CD4-positive, alpha-beta T cell treated with Interleukin-12 subunit alpha and Interleukin-12 subunit beta, for 1 hour (primary cell): Measurements from ENCODE around the gene PSME4.
"Not testable (repeated sequence)": the region's sequence is repeated elsewhere in the genome, so short reads cannot be mapped to it uniquely, and the experiment has no call there.

Experiments
- DNase-seq: peaks from one replicate; pipeline ENCODE4 v3.0.0-alpha.2; 2020

PSME4 gene

GRCh38 chr2:53841651-53842050, 129.1 kb downstream of the PSME4 start:
- DNase-seq = not testable (repeated sequence)

- no peak for DNase-seq
Observed at GRCh38 chr2:53840580-53840979, 130.2 kb downstream of the PSME4 start.

- DNase-seq = not testable (repeated sequence)
Observed at GRCh38 chr2:53829980-53830290, 140.9 kb downstream of the PSME4 start.

GRCh38 chr2:53829273-53829979, 141.4 kb downstream of the PSME4 start:
- no peak for DNase-seq

- DNase-seq = no peak
Observed at GRCh38 chr2:53828331-53828730, 142.5 kb downstream of the PSME4 start.

GRCh38 chr2:53827398-53828175, 143.2 kb downstream of the PSME4 start:
- DNase-seq = no peak

- no peak for DNase-seq
Observed at GRCh38 chr2:53826587-53827397, 144.0 kb downstream of the PSME4 start.

- DNase-seq = no peak
Observed at GRCh38 chr2:53826030-53826410, 144.8 kb downstream of the PSME4 start.

- peak; percentile 2 for DNase-seq
Observed at GRCh38 chr2:53823639-53824038, 147.2 kb downstream of the PSME4 start.

- DNase-seq = no peak
Observed at GRCh38 chr2:53821810-53822209, 149.0 kb downstream of the PSME4 start.

GRCh38 chr2:53820711-53821110, 150.1 kb downstream of the PSME4 start:
- no peak for DNase-seq

- DNase-seq = no peak
Observed at GRCh38 chr2:53820048-53820447, 150.7 kb downstream of the PSME4 start.

- no peak for DNase-seq
Observed at GRCh38 chr2:53819634-53820033, 151.2 kb downstream of the PSME4 start.

GRCh38 chr2:53818854-53819435, 151.8 kb downstream of the PSME4 start:
- DNase-seq = no peak
